NCI-H146 treated with DMSO at 0.1 percent for 48 hours (cell line): ENCODE measurements around the gene CTAGE1.
"Not testable (repeated sequence)": the region's sequence is repeated elsewhere in the genome, so short reads cannot be mapped to it uniquely, and the experiment has no call there.

Experiments used
- DNase-seq: peaks from one replicate; lab custom pipeline; 2025; ENCODE audit not compliant: unreplicated experiment; lab: John Stamatoyannopoulos, UW

The CTAGE1 gene

GRCh38 chr18:22417496-22418188 lies at the start of gene CTAGE1:
Gene CTAGE1 (minus strand): TSS chr18:22417915. CDS start chr18:22417811, 104 bp downstream.
- DNase-seq = no peak

GRCh38 chr18:22466608-22467395 lies 49.1 kb upstream of the CTAGE1 start:
- DNase-seq = no peak

GRCh38 chr18:22465859-22466457 lies 48.2 kb upstream of the CTAGE1 start:
- no peak for DNase-seq

GRCh38 chr18:22463076-22463475 lies 45.4 kb upstream of the CTAGE1 start:
- no peak for DNase-seq

- DNase-seq = no peak
Measured at GRCh38 chr18:22459491-22459890, 41.8 kb upstream of the CTAGE1 start.

GRCh38 chr18:22457524-22457923 lies 39.8 kb upstream of the CTAGE1 start:
- no peak for DNase-seq

GRCh38 chr18:22456547-22456946 lies 38.8 kb upstream of the CTAGE1 start:
- DNase-seq = no peak

GRCh38 chr18:22456116-22456480 lies 38.4 kb upstream of the CTAGE1 start:
- no peak for DNase-seq

GRCh38 chr18:22455425-22456115 lies 37.9 kb upstream of the CTAGE1 start:
- DNase-seq = no peak

- DNase-seq = no peak
Measured at GRCh38 chr18:22453315-22453714, 35.6 kb upstream of the CTAGE1 start.

GRCh38 chr18:22452226-22452668 lies 34.5 kb upstream of the CTAGE1 start:
- DNase-seq = no peak

- DNase-seq = no peak
Measured at GRCh38 chr18:22451796-22452195, 34.1 kb upstream of the CTAGE1 start.

GRCh38 chr18:22450766-22451165 lies 33.1 kb upstream of the CTAGE1 start:
- not testable (repeated sequence) for DNase-seq

- DNase-seq = not testable (repeated sequence)
Measured at GRCh38 chr18:22450318-22450717, 32.6 kb upstream of the CTAGE1 start.

- DNase-seq = not testable (repeated sequence)
Measured at GRCh38 chr18:22449753-22450152, 32.0 kb upstream of the CTAGE1 start.

GRCh38 chr18:22448238-22448637 lies 30.5 kb upstream of the CTAGE1 start:
- DNase-seq = no peak

- no peak for DNase-seq
Measured at GRCh38 chr18:22447792-22448191, 30.1 kb upstream of the CTAGE1 start.

- DNase-seq = no peak
Measured at GRCh38 chr18:22446911-22447310, 29.2 kb upstream of the CTAGE1 start.

- no peak for DNase-seq
Measured at GRCh38 chr18:22446325-22446724, 28.6 kb upstream of the CTAGE1 start.

GRCh38 chr18:22441638-22442037 lies 23.9 kb upstream of the CTAGE1 start:
- no peak for DNase-seq

- DNase-seq = no peak
Measured at GRCh38 chr18:22439447-22439846, 21.7 kb upstream of the CTAGE1 start.
